ENCODE measurements around the gene ZNF837. TPM values are rescaled to one million over a fixed set of nuclear protein-coding genes. Genes with fewer than 3 reads are reported as not detected.
"Not testable (repeated sequence)": the region's sequence is repeated elsewhere in the genome, so short reads cannot be mapped to it uniquely, and the experiment has no call there.

The ZNF837 gene
- total and polyA plus RNA-seq, 2 of the 13 experiments (the other 11 are each of a cell fraction or from before 2014, with no cell fraction given): 0.29 to 1.3 TPM

GRCh38 chr19:58403920-58404478, 23.2 kb upstream of the ZNF837 start:
- Histone ChIP-seq H3K27ac (ENCODE audit: extremely low read length, insufficient read depth, low read length) (peak overlapping the region; percentile 54), H3K4me3 (replicated peaks in 1 of 3; ENCODE audit: insufficient read depth in 1 of 3, low read depth in 2 of 3, low read length in 3 of 3) (peak overlapping the region in 2 of 3 experiments; percentile 23; a peak in 2 of 6 replicates), H3K4me1 (ENCODE audit: insufficient read depth, low read length) (peaks cover 56% of the 10 kb centered on the region), H3K4me2 (ENCODE audit: low read depth, low read length) (peak overlapping the region; percentile 50), H3K79me2 (ENCODE audit: insufficient read depth, low read length) (peaks cover 18% of the 10 kb centered on the region), H3K9ac (ENCODE audit: insufficient read depth, low read depth, low read length) (0 out of 2 replicates have a peak overlapping the region, but pooled peaks have one; percentile 39)
- H4K20me1 ChIP-seq (ENCODE audit: insufficient read depth, low read length); CTCF ChIA-PET (ENCODE audit: low intra/inter-chr PET ratio, low total read pairs); H3K27me3 ChIP-seq (ENCODE audit: control insufficient read depth in 1 of 2, insufficient read depth in 2 of 2, low read length in 2 of 2); H2AFZ ChIP-seq (ENCODE audit: low read length); in situ Hi-C loops (cut with HindIII; ENCODE audit: extremely low pct_ligation_motif_present, low pct_unique_long_range_greater_than_20kb); intact Hi-C loops (cut with micrococcal nuclease; ENCODE audit: unreplicated experiment); ATAC-seq; H3K36me3 ChIP-seq (replicated peaks in 1 of 2; ENCODE audit: control insufficient read depth in 1 of 2, insufficient read depth in 2 of 2, low read length in 2 of 2); DNase-seq (ENCODE audit: low spot score); H3K9me3 ChIP-seq (ENCODE audit: low read length); BruUV-seq (replicated peaks): not testable (repeated sequence)
- FAIRE-seq: peak; percentile 72
- POLR2A ChIA-PET: interaction anchor here (0.6 to 0.8 kb wide), 2 partner anchors 42 to 487 kb away, joined by 3 read pairs; partner anchors contain the start of gene ZNF497
- WGBS (ENCODE audit: low lambda C conversion rate): 25% methylated on average over 5 of the region's 5 CpGs
- TF ChIP-seq CTCF (CRISPR knock-in tag; IDR thresholded peaks at IDR 0.05): peak; percentile 54
- TF ChIP-seq HNF4A (CRISPR knock-in tag; IDR thresholded peaks at IDR 0.05): peak; percentile 50; the same call in 1 of the 2 replicates
- TF ChIP-seq ELF3 (CRISPR knock-in tag; IDR thresholded peaks at IDR 0.05): 0 out of 2 replicates have a peak, but pooled peaks have one; percentile 34
- TF ChIP-seq FOXA3 (CRISPR knock-in tag; IDR thresholded peaks at IDR 0.05): 0 out of 2 replicates have a peak, but pooled peaks have one; percentile 13
- TF ChIP-seq ARID5B (CRISPR knock-in tag; IDR thresholded peaks at IDR 0.05): 0 out of 2 replicates have a peak, but pooled peaks have one; percentile 18
- TF ChIP-seq SAP130 (CRISPR knock-in tag; IDR thresholded peaks at IDR 0.05; ENCODE audit: low read depth): peak; percentile 56
- peak; percentile 62; the same call in 1 of the 2 replicates for TF ChIP-seq THAP11 (CRISPR knock-in tag; IDR thresholded peaks at IDR 0.05)
- peak; percentile 56; the same call in 1 of the 2 replicates for TF ChIP-seq FOSL2 (CRISPR knock-in tag; IDR thresholded peaks at IDR 0.05)
- peak; percentile 35 for TF ChIP-seq TEAD3 (CRISPR knock-in tag; optimal IDR thresholded peaks at IDR 0.05; ENCODE audit: borderline replicate concordance)
